Measurements from ENCODE around the gene HEPACAM2. TPM values are rescaled to one million over a fixed set of nuclear protein-coding genes. Genes with fewer than 3 reads are reported as not detected.

HEPACAM2 gene
- total RNA-seq, 4 donors from 2014 or later: 0.19 to 0.54 TPM; not detected in 2

DNA sequence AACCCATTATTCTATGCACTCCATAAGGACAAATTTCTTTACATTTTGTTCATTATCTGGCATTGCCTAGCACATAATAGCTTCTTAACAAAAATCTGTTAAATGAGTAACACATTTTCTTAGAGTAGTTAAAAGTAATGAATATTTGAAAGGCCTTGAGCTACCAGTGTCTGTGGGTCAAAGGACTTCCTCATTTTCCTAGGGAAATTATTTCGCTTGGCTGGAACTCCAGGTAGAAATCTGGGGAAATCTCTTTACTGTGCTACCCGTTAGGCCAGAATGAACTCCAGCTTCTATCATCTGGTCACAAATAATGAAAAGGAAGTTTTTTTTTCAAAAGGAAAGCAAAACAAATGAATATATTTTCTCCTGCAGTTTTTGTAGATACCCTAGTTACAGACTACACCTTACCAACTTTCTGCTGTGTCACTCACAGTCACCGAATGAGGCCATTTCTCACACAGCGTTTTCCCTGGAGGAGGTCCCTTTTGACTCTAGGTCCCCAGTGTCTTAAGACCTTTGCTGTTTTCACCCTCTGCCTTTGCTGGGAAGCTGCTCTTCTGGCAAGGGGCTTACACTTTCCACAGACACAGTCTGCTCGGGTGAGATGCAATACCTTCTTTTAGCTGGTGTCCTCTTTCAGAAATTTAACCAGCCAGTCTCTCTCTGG is 79.7 kb downstream of the HEPACAM2 start:
- 53 to 58% methylated on average over 5 of the region's 5 CpGs for WGBS, 2 donors
- no peak for TF ChIP-seq POLR2A (IDR thresholded peaks at IDR 0.05)
- TF ChIP-seq, protein P1, sequence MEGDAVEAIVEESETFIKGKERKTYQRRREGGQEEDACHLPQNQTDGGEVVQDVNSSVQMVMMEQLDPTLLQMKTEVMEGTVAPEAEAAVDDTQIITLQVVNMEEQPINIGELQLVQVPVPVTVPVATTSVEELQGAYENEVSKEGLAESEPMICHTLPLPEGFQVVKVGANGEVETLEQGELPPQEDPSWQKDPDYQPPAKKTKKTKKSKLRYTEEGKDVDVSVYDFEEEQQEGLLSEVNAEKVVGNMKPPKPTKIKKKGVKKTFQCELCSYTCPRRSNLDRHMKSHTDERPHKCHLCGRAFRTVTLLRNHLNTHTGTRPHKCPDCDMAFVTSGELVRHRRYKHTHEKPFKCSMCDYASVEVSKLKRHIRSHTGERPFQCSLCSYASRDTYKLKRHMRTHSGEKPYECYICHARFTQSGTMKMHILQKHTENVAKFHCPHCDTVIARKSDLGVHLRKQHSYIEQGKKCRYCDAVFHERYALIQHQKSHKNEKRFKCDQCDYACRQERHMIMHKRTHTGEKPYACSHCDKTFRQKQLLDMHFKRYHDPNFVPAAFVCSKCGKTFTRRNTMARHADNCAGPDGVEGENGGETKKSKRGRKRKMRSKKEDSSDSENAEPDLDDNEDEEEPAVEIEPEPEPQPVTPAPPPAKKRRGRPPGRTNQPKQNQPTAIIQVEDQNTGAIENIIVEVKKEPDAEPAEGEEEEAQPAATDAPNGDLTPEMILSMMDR (IDR thresholded peaks at IDR 0.05): no peak
- intact Hi-C loops (cut with DNase I; ENCODE audit: low total_unique reads): no loop called here
- no peak for DNase-seq (ENCODE audit: low spot score in 2 of 2)
- H3K4me3 ChIP-seq (ENCODE audit: low read depth, poor library complexity, severe bottlenecking): no peak overlapping the region

DNA sequence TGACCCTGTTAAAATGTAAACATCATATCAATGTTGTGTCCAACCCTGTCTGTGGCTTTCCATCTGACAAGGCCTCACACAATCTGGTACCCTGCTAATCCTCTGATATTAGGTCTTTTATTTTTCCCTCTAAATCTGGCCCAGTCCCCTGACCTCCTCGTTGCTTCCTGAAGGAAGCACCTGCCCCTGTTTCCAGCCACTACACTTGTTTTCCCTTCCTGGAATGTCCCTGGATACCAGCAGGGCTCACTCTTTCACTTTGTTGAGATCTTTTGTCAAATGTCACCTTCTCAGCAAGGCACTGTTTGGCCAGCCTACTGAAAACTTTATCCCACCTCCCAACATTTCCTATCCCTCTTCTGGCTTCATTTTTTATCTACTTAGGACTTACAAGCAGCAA is 80.2 kb downstream of the HEPACAM2 start:
- 54 to 56% methylated on average over 1 of the region's 1 CpG for WGBS, 2 donors
- no peak overlapping the region for H3K4me3 ChIP-seq (ENCODE audit: low read depth, poor library complexity, severe bottlenecking)
- intact Hi-C loops (cut with DNase I; ENCODE audit: low total_unique reads): no loop called here
- no peak for DNase-seq (ENCODE audit: low spot score in 2 of 2)
- no peak for TF ChIP-seq POLR2A (IDR thresholded peaks at IDR 0.05)
- TF ChIP-seq, protein P1 (IDR thresholded peaks at IDR 0.05): no peak

DNA sequence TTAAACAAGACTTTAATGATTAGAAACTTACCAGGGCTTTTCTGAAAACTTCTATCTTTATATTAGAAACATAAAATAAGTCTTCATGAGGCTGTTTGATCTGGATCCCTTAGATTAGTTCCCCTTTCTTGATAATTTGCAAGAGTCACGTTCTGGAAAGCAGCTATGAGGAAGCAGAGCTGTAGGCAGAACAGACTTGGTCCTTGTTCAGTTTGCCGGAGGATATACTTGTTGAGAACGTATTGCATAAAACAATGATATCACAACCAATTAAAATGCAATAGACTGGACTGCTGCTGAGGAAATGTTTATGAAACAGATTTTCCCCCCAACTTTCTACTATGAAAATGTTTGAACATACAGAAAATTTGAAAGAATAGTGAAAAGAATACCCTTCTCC is 80.9 kb downstream of the HEPACAM2 start:
- no peak for DNase-seq (ENCODE audit: low spot score in 2 of 2)
- TF ChIP-seq POLR2A (IDR thresholded peaks at IDR 0.05): no peak
- TF ChIP-seq, protein P1 (IDR thresholded peaks at IDR 0.05): no peak
- 52 to 59% methylated on average over 3 of the region's 3 CpGs for WGBS, 2 donors
- H3K4me3 ChIP-seq (ENCODE audit: low read depth, poor library complexity, severe bottlenecking): no peak overlapping the region
- intact Hi-C loops (cut with DNase I; ENCODE audit: low total_unique reads): no loop called here

DNA sequence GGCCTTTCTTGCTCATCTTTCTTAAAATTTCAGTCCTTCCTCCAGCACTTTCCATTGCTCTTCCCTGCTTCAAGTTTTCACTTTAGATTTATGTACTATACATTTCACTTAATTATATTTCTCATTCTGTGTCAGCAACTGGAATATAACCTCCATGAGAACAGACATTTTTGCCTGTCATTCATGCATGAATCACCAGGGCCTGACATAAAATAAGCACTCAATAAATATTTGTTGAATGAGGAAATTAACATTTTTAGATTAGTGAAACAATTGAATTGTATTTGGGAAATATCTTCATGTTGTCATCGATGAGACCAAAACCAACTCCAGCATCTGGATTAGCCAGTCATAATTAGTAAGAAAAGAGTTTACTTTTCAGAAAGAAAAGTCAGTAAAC is 84.1 kb downstream of the HEPACAM2 start:
- WGBS, 2 donors: 82 to 87% methylated on average over 1 of the region's 1 CpG
- intact Hi-C loops (cut with DNase I; ENCODE audit: low total_unique reads): no loop called here

DNA sequence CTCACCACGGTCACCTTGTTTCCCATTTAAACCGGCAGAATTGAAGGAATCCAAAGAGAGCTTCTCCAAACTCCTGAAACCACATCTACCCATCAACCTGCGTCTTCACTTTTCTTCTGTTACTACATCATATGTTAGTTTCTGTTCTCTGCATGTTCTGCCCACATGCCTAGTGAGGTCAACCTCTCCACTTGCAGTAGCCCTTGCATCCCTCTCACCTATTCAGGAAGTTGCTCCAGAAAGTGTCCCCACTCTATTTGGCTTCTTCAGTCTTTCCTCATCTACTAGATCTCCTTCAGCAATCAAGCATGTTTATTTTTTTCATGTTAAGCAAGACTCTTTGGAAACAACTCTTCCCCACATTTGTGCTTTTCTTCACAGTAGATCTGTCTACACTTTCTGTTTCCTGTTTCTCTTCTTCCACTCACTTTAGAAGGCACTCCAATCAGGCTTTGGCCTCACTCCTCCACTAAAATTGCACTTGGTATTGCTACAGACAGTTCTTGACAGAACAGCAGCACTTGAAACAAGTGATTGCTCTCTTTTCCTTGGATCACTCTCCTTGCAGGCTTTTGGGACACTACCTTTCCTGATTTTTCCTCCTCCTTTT is 85.6 kb downstream of the HEPACAM2 start:
- TF ChIP-seq POLR2A (IDR thresholded peaks at IDR 0.05): no peak
- TF ChIP-seq, protein P1 (IDR thresholded peaks at IDR 0.05): no peak
- no peak overlapping the region for H3K4me3 ChIP-seq (ENCODE audit: low read depth, poor library complexity, severe bottlenecking)
- WGBS, 2 donors: 89 to 95% methylated on average over 3 of the region's 3 CpGs
- no peak for DNase-seq (ENCODE audit: low spot score in 2 of 2)
- intact Hi-C loops (cut with DNase I; ENCODE audit: low total_unique reads): no loop called here

More for the DNA sequence above, 84.1 kb downstream of the HEPACAM2 start:
- no peak for TF ChIP-seq POLR2A (IDR thresholded peaks at IDR 0.05)
- TF ChIP-seq, protein P1 (IDR thresholded peaks at IDR 0.05): no peak
- DNase-seq (ENCODE audit: low spot score in 2 of 2): no peak
- no peak overlapping the region for H3K4me3 ChIP-seq (ENCODE audit: low read depth, poor library complexity, severe bottlenecking)
